ACHN (cell line): ENCODE results near the gene DNAH2.

Experiments used
- DNase-seq: peaks from one replicate; pipeline ENCODE4 v3.0.0-alpha.2; 2015
- in situ Hi-C: cut with HindIII; loops from 2 replicates; pipeline ENCODE4 v1.10.0; 2017; ENCODE audit warnings: low sequenced_read_pairs, low pct_ligation_motif_present, low pct_unique_long_range_greater_than_20kb

Gene DNAH2

DNA sequence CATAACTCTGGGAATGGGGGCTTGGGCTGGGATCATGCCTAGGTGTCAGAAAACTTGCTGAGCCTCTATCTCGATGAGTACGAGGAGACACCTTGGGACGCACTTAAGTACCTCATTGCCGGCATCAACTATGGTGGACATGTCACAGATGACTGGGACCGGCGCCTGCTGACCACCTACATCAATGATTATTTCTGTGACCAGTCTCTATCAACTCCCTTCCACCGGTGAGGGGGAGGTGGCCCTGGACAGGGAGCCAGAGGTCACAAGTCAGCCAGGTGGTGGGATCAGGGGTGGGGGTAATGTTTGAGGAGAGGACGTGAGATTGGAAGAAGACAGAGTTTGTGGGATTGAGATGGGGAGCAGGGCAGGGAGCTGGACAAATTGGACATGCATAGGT is 113.1 kb downstream of the DNAH2 start:
- no peak for DNase-seq
- in situ Hi-C loops = no loop called here

- in situ Hi-C loops = no loop called here
- no peak for DNase-seq
These were observed 113.7 kb downstream of the DNAH2 start for GRCh38 chr17:7831233-7831632.

GRCh38 chr17:7832431-7832830 is 114.9 kb downstream of the DNAH2 start:
- DNase-seq = no peak
- in situ Hi-C loops = no loop called here

- in situ Hi-C loops = no loop called here
- DNase-seq = no peak
These were observed 115.7 kb downstream of the DNAH2 start for GRCh38 chr17:7833011-7833794.

- peak; percentile 93 for DNase-seq
- in situ Hi-C loops = no loop called here
These were observed 116.4 kb downstream of the DNAH2 start, which contains the start of gene KDM6B for GRCh38 chr17:7833795-7834541. Gene KDM6B, plus strand, starts transcription at chr17:7834217. Its CDS starts 11,338 bp downstream, at chr17:7845555.

GRCh38 chr17:7834542-7834956 is 117.0 kb downstream of the DNAH2 start:
- in situ Hi-C loops = no loop called here
- peak; percentile 21 for DNase-seq

DNA sequence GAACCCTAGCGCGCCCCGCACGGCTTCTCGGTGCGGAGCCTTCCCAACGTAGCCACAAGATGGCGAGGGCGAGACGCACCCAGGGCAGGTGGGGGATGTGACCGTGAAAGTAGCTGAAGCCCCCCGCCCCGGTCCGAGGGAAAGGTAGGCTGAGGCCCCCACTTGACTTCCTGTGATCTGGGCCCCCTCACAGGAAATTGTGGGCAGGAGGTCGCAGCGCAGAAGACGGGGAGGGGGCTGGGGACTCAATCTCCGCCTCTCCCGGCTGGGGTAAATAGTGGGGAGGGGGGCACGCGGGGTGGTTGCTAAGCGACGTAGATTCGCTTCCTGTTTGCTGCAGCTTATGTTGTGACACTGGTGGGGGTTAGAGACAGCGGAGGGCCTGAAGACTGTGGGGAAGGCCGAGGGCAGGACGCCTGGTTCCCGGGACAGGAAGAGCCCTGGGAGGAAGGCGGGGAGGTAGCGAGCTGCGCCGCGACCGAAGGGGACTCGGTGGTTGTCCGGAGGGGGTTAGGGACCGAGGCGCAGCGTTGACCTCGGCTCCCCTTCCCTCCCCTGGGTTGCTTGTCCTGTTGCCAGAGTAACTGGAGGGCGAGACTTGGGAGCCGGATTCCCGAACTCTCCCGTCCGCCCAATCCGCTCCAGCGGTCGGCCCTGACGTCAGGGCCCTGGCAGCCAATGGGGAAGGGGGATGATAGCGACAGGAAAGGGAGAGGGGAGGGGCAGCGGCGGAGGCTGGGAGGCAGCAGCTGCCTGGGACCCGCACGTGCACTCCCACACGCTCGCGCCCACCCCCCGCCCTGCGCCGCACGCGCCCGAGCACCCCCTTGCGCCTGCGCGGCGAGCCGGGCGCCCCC is 117.6 kb downstream of the DNAH2 start:
- in situ Hi-C loops = no loop called here
- peak; percentile 99 for DNase-seq

- DNase-seq = peak; percentile 71
- in situ Hi-C loops = no loop called here
These were observed 118.5 kb downstream of the DNAH2 start for GRCh38 chr17:7835814-7836595.

DNA sequence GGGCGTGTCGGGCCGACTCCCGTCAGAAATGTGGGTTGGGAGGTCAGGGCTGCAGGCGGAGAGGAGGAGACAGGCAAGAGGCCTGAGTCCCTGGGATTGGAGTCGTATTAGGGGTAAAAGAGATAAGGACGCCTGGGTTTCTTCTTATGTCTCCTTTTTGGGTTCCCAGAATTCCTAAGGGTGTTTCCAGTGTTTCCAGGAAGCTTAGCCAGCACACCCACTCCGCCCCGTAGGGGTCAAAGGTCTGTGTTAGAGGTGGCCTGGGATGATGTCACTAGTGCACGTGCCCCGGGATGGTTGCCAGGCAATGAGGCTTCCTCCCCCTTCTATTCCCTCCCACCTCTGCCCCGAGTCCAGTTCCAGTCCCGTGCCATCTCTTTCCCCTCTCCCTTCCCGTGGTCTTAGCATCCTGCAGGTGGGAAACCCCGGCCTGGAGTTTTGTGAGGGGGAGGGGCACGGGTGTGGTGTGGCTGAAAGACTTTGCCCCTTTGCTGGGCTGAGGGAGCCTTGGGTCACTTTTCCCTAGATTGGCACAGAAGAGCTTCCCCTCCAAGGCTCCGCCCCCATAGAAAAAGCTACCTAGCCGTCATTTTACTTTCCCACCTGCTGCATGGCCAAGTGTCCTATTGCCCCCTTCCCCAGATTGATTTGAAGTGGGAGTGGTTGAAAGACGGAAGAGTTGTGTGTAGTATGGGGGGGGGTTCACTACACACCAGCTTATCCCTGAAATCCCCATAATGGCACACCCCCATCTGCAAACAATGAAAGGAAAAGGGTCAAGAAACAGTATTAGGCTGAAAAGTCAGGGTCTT is 119.3 kb downstream of the DNAH2 start:
- in situ Hi-C loops = no loop called here
- DNase-seq = peak; percentile 97

DNA sequence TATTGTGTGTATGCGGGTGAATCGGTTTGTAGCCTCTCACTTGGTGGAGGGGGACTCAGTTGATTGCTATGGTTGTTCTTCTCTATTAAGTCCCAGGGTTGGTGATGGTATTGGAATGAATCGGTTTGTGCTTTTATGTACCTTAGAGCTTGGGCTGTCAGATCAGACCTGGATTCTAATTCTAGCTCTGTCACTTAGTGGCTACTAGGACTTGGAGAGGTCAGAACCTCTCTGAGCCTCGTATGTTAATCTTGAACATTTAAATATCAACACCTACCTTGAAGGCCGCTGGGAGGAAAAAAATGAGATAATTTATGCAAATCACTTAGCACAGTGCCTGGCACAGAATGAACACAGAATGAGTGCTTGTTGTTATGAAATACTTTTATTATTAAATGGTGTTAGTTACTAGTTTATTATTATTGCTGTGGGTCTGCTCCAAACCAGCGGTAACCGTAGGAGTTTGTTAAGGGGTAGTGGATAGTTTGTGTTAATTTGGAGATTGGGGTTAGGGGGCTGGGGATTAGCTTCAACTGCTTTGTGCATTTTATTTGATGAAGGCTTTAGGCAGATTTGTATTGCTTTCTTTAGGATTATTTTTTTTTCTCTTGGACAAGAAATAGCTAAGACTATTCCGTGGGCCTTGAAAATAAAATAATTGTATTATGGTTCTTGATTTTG is 120.0 kb downstream of the DNAH2 start:
- peak; percentile 30 for DNase-seq
- in situ Hi-C loops = no loop called here

GRCh38 chr17:7838090-7839075 is 120.8 kb downstream of the DNAH2 start:
- in situ Hi-C loops = no loop called here
- DNase-seq = peak; percentile 24

GRCh38 chr17:7839190-7839875 is 121.8 kb downstream of the DNAH2 start:
- no peak for DNase-seq
- in situ Hi-C loops = no loop called here

- in situ Hi-C loops = no loop called here
- no peak for DNase-seq
These were observed 122.3 kb downstream of the DNAH2 start for GRCh38 chr17:7839876-7840261.

- in situ Hi-C loops = no loop called here
- no peak for DNase-seq
These were observed 122.9 kb downstream of the DNAH2 start for GRCh38 chr17:7840441-7840840.

- DNase-seq = no peak
- in situ Hi-C loops = no loop called here
These were observed 123.3 kb downstream of the DNAH2 start for GRCh38 chr17:7840875-7841274.
